WTC11 (cell line): ENCODE results near the gene PRKCZ. TPM values are rescaled to one million over a fixed set of nuclear protein-coding genes. Genes with fewer than 3 reads are reported as not detected.

Source experiments
- ATAC-seq: fragments of 200-7000 bp; cut with Tn5 transposase; 2 replicates; pipeline ENCODE4 v1.10.0; 2021; ENCODE audit warnings: mild to moderate bottlenecking, moderate library complexity
- CTCF ChIA-PET: fragments of 300-600 bp; sonication (Branson Sonifier 250); formaldehyde crosslinking; loops from one replicate; lab custom pipeline; 2021; ENCODE audit warnings: antibody characterized with exemption; lab: Charles Lee
- POLR2A ChIA-PET: fragments of 350-600 bp; sonication (Branson Sonifier 250); formaldehyde crosslinking; loops from one replicate; lab custom pipeline; 2021; ENCODE audit warnings: antibody characterized with exemption; lab: Charles Lee
- DNase-seq: peaks from one replicate; pipeline ENCODE4 v3.0.0; 2021; ENCODE audit warnings: low spot score
- H3K27ac Mint-ChIP-seq: 2 replicates; pipeline ENCODE4 v1.8.0; 2021; ENCODE audit warnings: mixed read lengths
- H3K27me3 Mint-ChIP-seq: 2 replicates; pipeline ENCODE4 v1.8.0; 2021; ENCODE audit warnings: low read depth, mild to moderate bottlenecking, moderate library complexity, mixed read lengths
- H3K36me3 Mint-ChIP-seq: 2 replicates; pipeline ENCODE4 v1.8.0; 2021; ENCODE audit warnings: mixed read lengths
- H3K4me1 Mint-ChIP-seq: 2 replicates; pipeline ENCODE4 v1.8.0; 2022; ENCODE audit warnings: mixed read lengths
- H3K4me3 Mint-ChIP-seq: 2 replicates; pipeline ENCODE4 v1.8.0; 2021; ENCODE audit warnings: mild to moderate bottlenecking, moderate library complexity, mixed read lengths
- H3K9me3 Mint-ChIP-seq: 2 replicates; pipeline ENCODE4 v1.8.0; 2021; ENCODE audit warnings: mixed read lengths
- ATF1 ChIP-seq: sonication (generic); formaldehyde crosslinking; IDR thresholded peaks from 2 replicates; pipeline ENCODE4 v1.8.1; 2023; ENCODE audit warnings: mild to moderate bottlenecking, moderate library complexity, missing genetic modification reagents
- CREM ChIP-seq: sonication (generic); formaldehyde crosslinking; IDR thresholded peaks from 2 replicates; pipeline ENCODE4 v1.8.1; 2022; ENCODE audit warnings: mild to moderate bottlenecking, missing genetic modification reagents, moderate library complexity
- FOXK1 ChIP-seq: sonication (generic); formaldehyde crosslinking; IDR thresholded peaks from 2 replicates; pipeline ENCODE4 v1.8.0; 2022; ENCODE audit warnings: mild to moderate bottlenecking, moderate library complexity, missing genetic modification reagents
- FOXP1 ChIP-seq: sonication (generic); formaldehyde crosslinking; IDR thresholded peaks from 2 replicates; pipeline ENCODE4 v1.8.0; 2022; ENCODE audit warnings: missing genetic modification reagents, mild to moderate bottlenecking, moderate library complexity, borderline replicate concordance
- JAZF1 ChIP-seq: fragments of 250-450 bp; sonication (Bioruptor Pico); IDR thresholded peaks from 2 replicates; pipeline ENCODE4 v1.9.0; 2021; ENCODE audit warnings: moderate library complexity, mild to moderate bottlenecking, inconsistent platforms
- NFATC4 ChIP-seq: fragments of 250-450 bp; sonication (Bioruptor Pico); IDR thresholded peaks from 2 replicates; pipeline ENCODE4 v1.9.0; 2021; ENCODE audit warnings: mild to moderate bottlenecking
- NR2C2 ChIP-seq: sonication (generic); formaldehyde crosslinking; IDR thresholded peaks from 2 replicates; pipeline ENCODE4 v1.8.0; 2022; ENCODE audit warnings: mild to moderate bottlenecking, missing genetic modification reagents
- TEAD1 ChIP-seq: sonication (generic); formaldehyde crosslinking; IDR thresholded peaks from 2 replicates; pipeline ENCODE4 v1.8.0; 2022; ENCODE audit warnings: mild to moderate bottlenecking, missing genetic modification reagents
- ZBTB21 ChIP-seq: sonication (generic); formaldehyde crosslinking; IDR thresholded peaks from 2 replicates; pipeline ENCODE4 v1.8.1; 2023; ENCODE audit warnings: mild to moderate bottlenecking, missing genetic modification reagents, borderline replicate concordance
- ZNF219 ChIP-seq: sonication (generic); formaldehyde crosslinking; IDR thresholded peaks from 2 replicates; pipeline ENCODE4 v1.8.0; 2023; ENCODE audit warnings: missing genetic modification reagents, mild to moderate bottlenecking, borderline replicate concordance
- ZNF396 ChIP-seq: fragments of 250-450 bp; sonication (Bioruptor Pico); IDR thresholded peaks from 2 replicates; pipeline ENCODE4 v1.8.0; 2021; ENCODE audit warnings: mild to moderate bottlenecking, moderate library complexity, borderline replicate concordance
- ZNF416 ChIP-seq: fragments of 250-450 bp; sonication (Bioruptor Pico); IDR thresholded peaks from 2 replicates; pipeline ENCODE4 v1.9.0; 2021; ENCODE audit warnings: mild to moderate bottlenecking, inconsistent platforms
- ZNF423 ChIP-seq: fragments of 250-450 bp; sonication (Bioruptor Pico); IDR thresholded peaks from 2 replicates; pipeline ENCODE4 v2.1.2; 2022; ENCODE audit warnings: mild to moderate bottlenecking, moderate library complexity
- total RNA-seq: library from RNA; stranded (reverse); gene quantifications from 3 replicates; pipeline ENCODE4 v1.2.3, GENCODE V29; 2021
- TF ChIP-seq, protein P1 (sequence below): fragments of 250-450 bp; sonication (Bioruptor Pico); IDR thresholded peaks from 2 replicates; pipeline ENCODE4 v1.9.0; 2021; ENCODE audit warnings: mild to moderate bottlenecking
- TF ChIP-seq, protein P2 (sequence below): fragments of 250-450 bp; sonication (Bioruptor Pico); IDR thresholded peaks from 2 replicates; pipeline ENCODE4 v1.9.0; 2021; ENCODE audit warnings: moderate library complexity, mild to moderate bottlenecking, inconsistent platforms, borderline replicate concordance
- TF ChIP-seq, protein P3 (sequence below): sonication (generic); formaldehyde crosslinking; IDR thresholded peaks from 2 replicates; pipeline ENCODE4 v1.8.1; 2023; ENCODE audit warnings: mild to moderate bottlenecking, missing genetic modification reagents
- TF ChIP-seq, protein P4 (sequence below): sonication (generic); formaldehyde crosslinking; IDR thresholded peaks from 2 replicates; pipeline ENCODE4 v1.8.1; 2022; ENCODE audit warnings: missing genetic modification reagents, borderline replicate concordance
- TF ChIP-seq, protein P5 (sequence below): fragments of 250-450 bp; sonication (Bioruptor Pico); IDR thresholded peaks from 2 replicates; pipeline ENCODE4 v2.1.2; 2022; ENCODE audit warnings: mild to moderate bottlenecking, moderate library complexity
- TF ChIP-seq, protein P6 (sequence below): fragments of 200-600 bp; IDR thresholded peaks from 2 replicates; pipeline ENCODE4 v1.8.0; 2022; ENCODE audit warnings: antibody characterized with exemption
- TF ChIP-seq, protein P7 (sequence below): sonication (generic); formaldehyde crosslinking; IDR thresholded peaks from 2 replicates; pipeline ENCODE4 v1.8.1; 2022; ENCODE audit warnings: low read depth, missing genetic modification reagents, borderline replicate concordance

Gene PRKCZ
- total RNA-seq, 1 experiment from 2014 or later = 52.5 TPM

DNA sequence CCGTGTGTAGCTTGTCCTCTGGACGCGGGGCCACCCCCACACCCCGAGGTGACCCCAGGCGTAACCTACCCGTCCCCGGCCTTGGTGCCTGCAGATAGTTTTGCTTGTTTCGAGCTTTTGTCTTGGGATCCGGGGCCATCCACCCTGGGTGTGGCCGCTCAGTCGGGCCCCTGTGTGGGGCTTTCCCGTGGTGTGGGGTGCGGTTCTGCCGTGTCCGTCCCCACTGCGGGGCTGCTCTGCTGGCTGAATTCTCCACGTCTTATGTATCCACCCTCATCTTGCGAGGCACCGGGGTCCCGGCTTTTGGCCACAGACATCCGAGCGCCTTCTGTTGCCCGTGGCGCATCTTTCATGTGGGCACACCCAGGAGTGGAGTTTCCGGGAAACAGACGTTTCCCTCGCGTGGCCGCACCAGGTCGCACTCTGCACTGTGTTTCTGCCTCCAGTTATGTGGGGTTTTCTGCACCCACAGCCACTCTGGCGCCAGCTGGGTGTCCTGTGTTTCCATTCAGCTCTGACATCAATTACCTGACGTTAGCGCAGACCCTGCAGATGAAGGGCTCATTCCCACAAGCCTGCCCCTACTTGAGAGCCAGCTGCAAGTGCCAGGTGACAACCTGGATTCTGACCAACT is 64.9 kb downstream of the PRKCZ start:
- CTCF ChIA-PET = interaction anchor here (1.1 to 4.4 kb wide), 12 partner anchors 16 to 267 kb away, joined by 4 to 40 read pairs (median 8); partner anchors contain the start of gene PRKCZ
- peak overlapping the region; percentile 79 for H3K27ac Mint-ChIP-seq

DNA sequence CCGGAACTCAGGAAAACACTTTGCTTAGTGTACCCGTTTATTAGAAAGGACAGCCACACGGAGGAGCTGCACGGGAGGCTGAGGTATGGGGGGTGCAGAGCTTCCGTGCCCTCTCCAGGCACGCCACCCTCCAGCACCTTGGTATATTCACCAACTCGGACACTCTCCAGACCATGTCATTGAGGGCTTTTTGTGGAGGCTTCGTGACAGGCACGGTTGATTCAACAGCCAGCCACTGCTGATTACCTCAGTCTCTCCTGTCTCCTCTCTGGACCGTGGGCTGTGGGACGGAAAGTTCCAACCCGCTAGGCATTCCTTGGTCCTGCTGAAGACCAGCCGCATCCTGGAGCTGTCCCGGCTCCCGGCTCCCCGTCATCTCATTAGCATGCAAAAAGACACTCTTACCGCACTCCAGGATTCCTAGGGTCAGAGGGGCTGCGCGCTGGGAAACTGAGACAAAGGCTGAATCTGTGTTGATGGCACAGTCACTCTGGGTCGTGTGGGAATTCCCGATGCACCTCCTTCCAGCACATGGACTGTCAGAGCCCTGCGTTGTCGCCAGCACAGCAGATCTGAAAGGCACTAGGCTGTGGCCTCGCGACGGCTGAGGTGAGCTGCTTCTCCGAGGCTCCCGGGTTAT is 65.6 kb downstream of the PRKCZ start:
- ChIA-PET POLR2A (interaction anchor here (1.1 kb wide), 1 partner anchor 24 kb away, joined by 3 read pairs; no protein-coding TSS in a partner anchor), CTCF (interaction anchor here (0.8 to 4.4 kb wide), 15 partner anchors 12 to 266 kb away, joined by 3 to 40 read pairs (median 6); partner anchors contain the start of gene PRKCZ)
- peak; percentile 72 for DNase-seq
- peak; percentile 94 for ATAC-seq
- peak overlapping the region; percentile 55 for H3K4me3 Mint-ChIP-seq
- no peaks in the 10 kb centered on the region for H3K27me3 Mint-ChIP-seq
- H3K36me3 Mint-ChIP-seq = peaks cover 14% of the 10 kb centered on the region
- peaks cover 30% of the 10 kb centered on the region for H3K4me1 Mint-ChIP-seq
- peaks cover 8% of the 10 kb centered on the region; the same call in 1 of the 2 replicates for H3K9me3 Mint-ChIP-seq
- H3K27ac Mint-ChIP-seq = peak overlapping the region; percentile 82
- TF ChIP-seq FOXK1 (CRISPR knock-in tag) (peak; percentile 56; the same call in 1 of the 2 replicates), FOXP1 (CRISPR knock-in tag) (no peak), ZNF423 (peak; percentile 67), NFATC4 (CRISPR knock-in tag) (no peak), ZBTB21 (CRISPR knock-in tag) (0 out of 2 replicates have a peak, but pooled peaks have one; percentile 43), CREM (CRISPR knock-in tag) (0 out of 2 replicates have a peak, but pooled peaks have one; percentile 31), TEAD1 (CRISPR knock-in tag) (peak; percentile 55; the same call in 1 of the 2 replicates), JAZF1 (CRISPR knock-in tag) (no peak), ZNF219 (CRISPR knock-in tag) (no peak)
- TF ChIP-seq, protein P1, sequence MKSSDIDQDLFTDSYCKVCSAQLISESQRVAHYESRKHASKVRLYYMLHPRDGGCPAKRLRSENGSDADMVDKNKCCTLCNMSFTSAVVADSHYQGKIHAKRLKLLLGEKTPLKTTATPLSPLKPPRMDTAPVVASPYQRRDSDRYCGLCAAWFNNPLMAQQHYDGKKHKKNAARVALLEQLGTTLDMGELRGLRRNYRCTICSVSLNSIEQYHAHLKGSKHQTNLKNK (CRISPR knock-in tag) = no peak
- TF ChIP-seq, protein P2, sequence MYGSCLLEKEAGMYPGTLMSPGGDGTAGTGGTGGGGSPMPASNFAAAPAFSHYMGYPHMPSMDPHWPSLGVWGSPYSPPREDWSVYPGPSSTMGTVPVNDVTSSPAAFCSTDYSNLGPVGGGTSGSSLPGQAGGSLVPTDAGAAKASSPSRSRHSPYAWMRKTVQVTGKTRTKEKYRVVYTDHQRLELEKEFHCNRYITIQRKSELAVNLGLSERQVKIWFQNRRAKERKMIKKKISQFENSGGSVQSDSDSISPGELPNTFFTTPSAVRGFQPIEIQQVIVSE = no peak

More for the DNA sequence above, 64.9 kb downstream of the PRKCZ start:
- POLR2A ChIA-PET = interaction anchor here (1.1 kb wide), 1 partner anchor 25 kb away, joined by 3 read pairs; no protein-coding TSS in a partner anchor
- Mint-ChIP-seq H3K27me3 (no peaks in the 10 kb centered on the region), H3K4me1 (peaks cover 30% of the 10 kb centered on the region), H3K36me3 (peaks cover 14% of the 10 kb centered on the region), H3K4me3 (no peak overlapping the region), H3K9me3 (peaks cover 8% of the 10 kb centered on the region; the same call in 1 of the 2 replicates)
- ATAC-seq = no peak; the same call in 1 of the 2 replicates
- no peak for DNase-seq
- TF ChIP-seq, protein P3, sequence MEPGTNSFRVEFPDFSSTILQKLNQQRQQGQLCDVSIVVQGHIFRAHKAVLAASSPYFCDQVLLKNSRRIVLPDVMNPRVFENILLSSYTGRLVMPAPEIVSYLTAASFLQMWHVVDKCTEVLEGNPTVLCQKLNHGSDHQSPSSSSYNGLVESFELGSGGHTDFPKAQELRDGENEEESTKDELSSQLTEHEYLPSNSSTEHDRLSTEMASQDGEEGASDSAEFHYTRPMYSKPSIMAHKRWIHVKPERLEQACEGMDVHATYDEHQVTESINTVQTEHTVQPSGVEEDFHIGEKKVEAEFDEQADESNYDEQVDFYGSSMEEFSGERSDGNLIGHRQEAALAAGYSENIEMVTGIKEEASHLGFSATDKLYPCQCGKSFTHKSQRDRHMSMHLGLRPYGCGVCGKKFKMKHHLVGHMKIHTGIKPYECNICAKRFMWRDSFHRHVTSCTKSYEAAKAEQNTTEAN = no peak
- TF ChIP-seq, protein P4, sequence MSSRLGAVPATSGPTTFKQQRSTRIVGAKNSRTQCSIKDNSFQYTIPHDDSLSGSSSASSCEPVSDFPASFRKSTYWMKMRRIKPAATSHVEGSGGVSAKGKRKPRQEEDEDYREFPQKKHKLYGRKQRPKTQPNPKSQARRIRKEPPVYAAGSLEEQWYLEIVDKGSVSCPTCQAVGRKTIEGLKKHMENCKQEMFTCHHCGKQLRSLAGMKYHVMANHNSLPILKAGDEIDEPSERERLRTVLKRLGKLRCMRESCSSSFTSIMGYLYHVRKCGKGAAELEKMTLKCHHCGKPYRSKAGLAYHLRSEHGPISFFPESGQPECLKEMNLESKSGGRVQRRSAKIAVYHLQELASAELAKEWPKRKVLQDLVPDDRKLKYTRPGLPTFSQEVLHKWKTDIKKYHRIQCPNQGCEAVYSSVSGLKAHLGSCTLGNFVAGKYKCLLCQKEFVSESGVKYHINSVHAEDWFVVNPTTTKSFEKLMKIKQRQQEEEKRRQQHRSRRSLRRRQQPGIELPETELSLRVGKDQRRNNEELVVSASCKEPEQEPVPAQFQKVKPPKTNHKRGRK (CRISPR knock-in tag) = no peak
- TF ChIP-seq, protein P5, sequence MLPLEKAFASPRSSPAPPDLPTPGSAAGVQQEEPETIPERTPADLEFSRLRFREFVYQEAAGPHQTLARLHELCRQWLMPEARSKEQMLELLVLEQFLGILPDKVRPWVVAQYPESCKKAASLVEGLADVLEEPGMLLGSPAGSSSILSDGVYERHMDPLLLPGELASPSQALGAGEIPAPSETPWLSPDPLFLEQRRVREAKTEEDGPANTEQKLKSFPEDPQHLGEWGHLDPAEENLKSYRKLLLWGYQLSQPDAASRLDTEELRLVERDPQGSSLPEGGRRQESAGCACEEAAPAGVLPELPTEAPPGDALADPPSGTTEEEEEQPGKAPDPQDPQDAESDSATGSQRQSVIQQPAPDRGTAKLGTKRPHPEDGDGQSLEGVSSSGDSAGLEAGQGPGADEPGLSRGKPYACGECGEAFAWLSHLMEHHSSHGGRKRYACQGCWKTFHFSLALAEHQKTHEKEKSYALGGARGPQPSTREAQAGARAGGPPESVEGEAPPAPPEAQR (CRISPR knock-in tag) = no peak
- no peak for TF ChIP-seq ZNF416 (CRISPR knock-in tag)
- TF ChIP-seq, protein P6, sequence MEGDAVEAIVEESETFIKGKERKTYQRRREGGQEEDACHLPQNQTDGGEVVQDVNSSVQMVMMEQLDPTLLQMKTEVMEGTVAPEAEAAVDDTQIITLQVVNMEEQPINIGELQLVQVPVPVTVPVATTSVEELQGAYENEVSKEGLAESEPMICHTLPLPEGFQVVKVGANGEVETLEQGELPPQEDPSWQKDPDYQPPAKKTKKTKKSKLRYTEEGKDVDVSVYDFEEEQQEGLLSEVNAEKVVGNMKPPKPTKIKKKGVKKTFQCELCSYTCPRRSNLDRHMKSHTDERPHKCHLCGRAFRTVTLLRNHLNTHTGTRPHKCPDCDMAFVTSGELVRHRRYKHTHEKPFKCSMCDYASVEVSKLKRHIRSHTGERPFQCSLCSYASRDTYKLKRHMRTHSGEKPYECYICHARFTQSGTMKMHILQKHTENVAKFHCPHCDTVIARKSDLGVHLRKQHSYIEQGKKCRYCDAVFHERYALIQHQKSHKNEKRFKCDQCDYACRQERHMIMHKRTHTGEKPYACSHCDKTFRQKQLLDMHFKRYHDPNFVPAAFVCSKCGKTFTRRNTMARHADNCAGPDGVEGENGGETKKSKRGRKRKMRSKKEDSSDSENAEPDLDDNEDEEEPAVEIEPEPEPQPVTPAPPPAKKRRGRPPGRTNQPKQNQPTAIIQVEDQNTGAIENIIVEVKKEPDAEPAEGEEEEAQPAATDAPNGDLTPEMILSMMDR = no peak
- TF ChIP-seq NR2C2 = no peak
- TF ChIP-seq ZNF396 (CRISPR knock-in tag) = no peak
- no peak for TF ChIP-seq ATF1 (CRISPR knock-in tag)
- no peak for TF ChIP-seq NFATC4 (CRISPR knock-in tag)
- TF ChIP-seq, protein P7, sequence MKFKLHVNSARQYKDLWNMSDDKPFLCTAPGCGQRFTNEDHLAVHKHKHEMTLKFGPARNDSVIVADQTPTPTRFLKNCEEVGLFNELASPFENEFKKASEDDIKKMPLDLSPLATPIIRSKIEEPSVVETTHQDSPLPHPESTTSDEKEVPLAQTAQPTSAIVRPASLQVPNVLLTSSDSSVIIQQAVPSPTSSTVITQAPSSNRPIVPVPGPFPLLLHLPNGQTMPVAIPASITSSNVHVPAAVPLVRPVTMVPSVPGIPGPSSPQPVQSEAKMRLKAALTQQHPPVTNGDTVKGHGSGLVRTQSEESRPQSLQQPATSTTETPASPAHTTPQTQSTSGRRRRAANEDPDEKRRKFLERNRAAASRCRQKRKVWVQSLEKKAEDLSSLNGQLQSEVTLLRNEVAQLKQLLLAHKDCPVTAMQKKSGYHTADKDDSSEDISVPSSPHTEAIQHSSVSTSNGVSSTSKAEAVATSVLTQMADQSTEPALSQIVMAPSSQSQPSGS (CRISPR knock-in tag) = no peak
